Psoas muscle (tissue), 8 donors: ENCODE measurements around the gene TNRC6B. TPM values are rescaled to one million over a fixed set of nuclear protein-coding genes. Genes with fewer than 3 reads are reported as not detected.
A peak's percentile ranks its signal among the peaks of the same experiment; 100 is the strongest.

Source experiments
- ATAC-seq, 4 donors: fragments of 200-7000 bp; cut with Tn5 transposase; one replicate each; pipeline ENCODE4 v1.9.1; 2020; ENCODE audit warnings: moderate library complexity in 3 of 4, mild to moderate bottlenecking in 2 of 4
- DNase-seq, 2 donors: peaks; one replicate each; pipeline ENCODE4 v3.0.0-alpha.2; 2020
- H3K27ac ChIP-seq: fragments of 200-600 bp; one replicate; pipeline ENCODE4 v1.8.0; 2022
- H3K27me3 ChIP-seq, 3 donors: fragments of 200-600 bp in 1 of 3; one replicate each; pipeline versions ENCODE4 v1.6.1 to v1.8.0; 2013 to 2022; ENCODE audit warnings: low read length in 2 of 3, mild to moderate bottlenecking in 2 of 3, moderate library complexity in 1 of 3; ENCODE audit not compliant: insufficient read depth in 3 of 3
- H3K36me3 ChIP-seq, 2 donors: fragments of 200-600 bp in 1 of 2; one replicate each; pipeline versions ENCODE4 v1.6.1 to v1.8.0; 2013 to 2022; ENCODE audit warnings: low read depth in 1 of 2, mild to moderate bottlenecking in 1 of 2, moderate library complexity in 1 of 2; ENCODE audit not compliant: insufficient read depth in 1 of 2
- H3K4me1 ChIP-seq: fragments of 200-600 bp; one replicate; pipeline ENCODE4 v1.8.0; 2022
- H3K4me3 ChIP-seq: fragments of 200-600 bp; one replicate; pipeline ENCODE4 v1.8.0; 2022; ENCODE audit warnings: mild to moderate bottlenecking
- H3K9me3 ChIP-seq: fragments of 200-600 bp; one replicate; pipeline ENCODE4 v1.8.0; 2022
- WGBS, 3 donors: extraction: QIAGEN DNeasy Blood & Tissue Kit; methylation state at CpG; one replicate each; pipeline versions ENCODE4 v1.1.6 to v1.1.7; 2013; 5-methylcytosine and 5-hydroxymethylcytosine counted together
- intact Hi-C, 2 donors: fragments of 100-400 bp; cut with DNase I; formaldehyde crosslinking; loops; one replicate each; pipeline versions ENCODE4 v1.11.0 to v1.14.2; 2022
- polyA plus RNA-seq, 3 donors: library from polyadenylated mRNA; stranded (reverse); fragments of 200-250 nt; gene quantifications; one replicate each; pipeline ENCODE4 v1.2.3, GENCODE V29; 2013
- total RNA-seq, 4 donors: library from RNA; stranded (reverse); fragmentation: NEBNext Ultra II Directional in 2 of 4; extraction: Animal tissue kit (Norgen Biotek cat#: 25700) in 2 of 4; gene quantifications; one replicate each; pipeline versions ENCODE4 v1.2.1 to v1.2.4, GENCODE V29; 2021 to 2023
- TF ChIP-seq, protein P1 (sequence below): fragments of 200-600 bp; IDR thresholded peaks from one replicate; pipeline ENCODE4 v1.8.0; 2022; ENCODE audit warnings: antibody characterized with exemption
- donor health status: healthy with polysubstance abuse.
- donor health status: DM: no; HTN: no; CAD: no; lungs with moderate emphysema.
- donor health status: Bipolar disorder and iron deficiency.
- donor health status: healthy.
- donor health status: DM: yes; HTN: yes; CAD: no.
- donor health status: DM: no; HTN: no; CAD: no.
- donor health status: DM: no; HTN: no; CAD: no.
- donor health status: DM: yes; HTN: yes; CAD: no.

The TNRC6B gene
- total and polyA plus RNA-seq, 7 donors, result 2.2 to 49.4 (median 27.9) TPM

DNA sequence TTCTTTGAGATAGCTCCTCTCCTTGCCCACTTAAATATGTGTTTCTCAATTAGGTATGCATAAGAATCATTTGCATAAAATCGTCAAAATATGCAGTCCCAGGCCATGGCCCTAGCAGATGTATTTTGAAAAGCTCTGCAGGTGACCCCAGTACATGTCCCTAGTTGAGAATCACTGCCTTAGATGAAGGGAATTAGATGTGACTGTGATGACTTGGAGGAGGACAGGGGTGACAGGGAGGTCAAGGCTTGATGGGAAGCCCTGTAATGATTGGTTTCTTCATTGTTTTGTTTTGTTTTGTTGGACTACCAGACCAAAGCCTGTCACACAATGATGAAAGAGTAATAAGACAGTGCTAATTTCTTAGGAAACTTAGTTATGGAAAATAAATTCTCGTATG is 74.4 kb downstream of the TNRC6B start:
- ATAC-seq (no peak), DNase-seq (no peak)
- Histone ChIP-seq H3K36me3 (peaks cover 0 to 10% of the 10 kb centered on the region in 2 donors), H3K4me1 (no peaks in the 10 kb centered on the region), H3K9me3 (no peaks in the 10 kb centered on the region), H3K27me3 (no peaks in the 10 kb centered on the region), H3K4me3 (no peak overlapping the region), H3K27ac (no peak overlapping the region)
- intact Hi-C loops, result no loop called here
- WGBS, 3 donors, result 73 to 82% (median 73%) methylated on average over 2 of the region's 2 CpGs
- TF ChIP-seq, protein P1, sequence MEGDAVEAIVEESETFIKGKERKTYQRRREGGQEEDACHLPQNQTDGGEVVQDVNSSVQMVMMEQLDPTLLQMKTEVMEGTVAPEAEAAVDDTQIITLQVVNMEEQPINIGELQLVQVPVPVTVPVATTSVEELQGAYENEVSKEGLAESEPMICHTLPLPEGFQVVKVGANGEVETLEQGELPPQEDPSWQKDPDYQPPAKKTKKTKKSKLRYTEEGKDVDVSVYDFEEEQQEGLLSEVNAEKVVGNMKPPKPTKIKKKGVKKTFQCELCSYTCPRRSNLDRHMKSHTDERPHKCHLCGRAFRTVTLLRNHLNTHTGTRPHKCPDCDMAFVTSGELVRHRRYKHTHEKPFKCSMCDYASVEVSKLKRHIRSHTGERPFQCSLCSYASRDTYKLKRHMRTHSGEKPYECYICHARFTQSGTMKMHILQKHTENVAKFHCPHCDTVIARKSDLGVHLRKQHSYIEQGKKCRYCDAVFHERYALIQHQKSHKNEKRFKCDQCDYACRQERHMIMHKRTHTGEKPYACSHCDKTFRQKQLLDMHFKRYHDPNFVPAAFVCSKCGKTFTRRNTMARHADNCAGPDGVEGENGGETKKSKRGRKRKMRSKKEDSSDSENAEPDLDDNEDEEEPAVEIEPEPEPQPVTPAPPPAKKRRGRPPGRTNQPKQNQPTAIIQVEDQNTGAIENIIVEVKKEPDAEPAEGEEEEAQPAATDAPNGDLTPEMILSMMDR, result no peak

DNA sequence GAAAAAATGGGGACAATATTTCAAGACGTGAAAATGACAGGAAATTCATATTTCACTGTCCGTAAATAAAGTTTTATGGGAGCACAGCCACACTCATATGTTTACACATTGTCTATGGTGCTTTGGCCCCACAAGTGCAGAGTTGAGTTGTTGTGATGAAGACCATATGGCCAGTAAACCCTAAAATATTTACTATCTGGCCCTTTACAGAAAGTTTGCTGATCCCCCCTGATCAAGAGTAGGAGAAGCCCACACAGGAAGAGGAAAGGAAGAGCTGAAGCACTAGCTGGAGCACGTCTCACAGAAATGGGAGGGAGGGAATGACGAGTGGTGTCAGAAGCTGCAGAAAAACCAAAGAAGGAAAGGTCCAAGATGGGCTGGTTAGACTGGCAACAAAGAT is 78.8 kb downstream of the TNRC6B start:
- 73 to 75% (median 74%) methylated on average over 4 of the region's 4 CpGs for WGBS, 3 donors
- Histone ChIP-seq H3K4me1 (peaks cover 13% of the 10 kb centered on the region), H3K36me3 (no peaks in the 10 kb centered on the region), H3K4me3 (no peak overlapping the region), H3K27ac (no peak overlapping the region), H3K9me3 (no peaks in the 10 kb centered on the region), H3K27me3 (no peaks in the 10 kb centered on the region)
- no peak for ATAC-seq
- intact Hi-C loops, result no loop called here
- TF ChIP-seq, protein P1, result no peak
- DNase-seq, result no peak

GRCh38 chr22:40258017-40258416 is 80.3 kb downstream of the TNRC6B start:
- 69 to 81% (median 77%) methylated on average over 1 of the region's 1 CpG for WGBS, 3 donors
- peak in 1 of 4 donors; percentile 7 for ATAC-seq
- H3K27me3 ChIP-seq, result no peaks in the 10 kb centered on the region
- intact Hi-C loops, result no loop called here
- TF ChIP-seq, protein P1, result no peak
- no peaks in the 10 kb centered on the region for H3K9me3 ChIP-seq
- H3K4me3 ChIP-seq, result no peak overlapping the region
- H3K27ac ChIP-seq, result peak overlapping the region; percentile 53
- no peak for DNase-seq
- peaks cover 15% of the 10 kb centered on the region for H3K4me1 ChIP-seq
- peaks cover 0 to 8% of the 10 kb centered on the region in 2 donors for H3K36me3 ChIP-seq

DNA sequence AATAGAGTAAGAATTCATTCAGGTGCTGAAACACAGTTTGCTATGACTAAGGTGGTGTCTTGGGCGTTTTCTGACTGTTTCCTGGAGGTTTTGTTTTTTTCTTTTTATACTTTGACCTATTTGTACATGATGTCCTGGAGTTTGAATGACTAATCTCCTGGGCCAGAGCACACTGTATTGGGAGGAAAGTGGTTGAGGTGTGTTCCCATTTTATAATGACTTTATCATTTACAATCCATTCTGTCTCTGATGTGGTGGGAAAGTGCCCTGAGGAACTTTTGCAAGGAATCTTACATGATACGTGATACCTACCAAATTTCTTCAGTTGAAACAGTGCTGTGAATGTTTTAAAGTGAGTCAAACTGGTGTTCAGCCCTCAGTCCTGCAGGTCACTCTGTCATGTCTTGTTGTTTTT is 80.8 kb downstream of the TNRC6B start:
- Histone ChIP-seq H3K4me1 (peaks cover 20% of the 10 kb centered on the region), H3K36me3 (peaks cover 0 to 8% of the 10 kb centered on the region in 2 donors), H3K4me3 (no peak overlapping the region), H3K9me3 (no peaks in the 10 kb centered on the region), H3K27me3 (no peaks in the 10 kb centered on the region), H3K27ac (peak overlapping the region; percentile 53)
- ATAC-seq, result peak in 3 of 4 donors; percentile 77 to 85 (median 80)
- no peak for DNase-seq
- intact Hi-C loops, result no loop called here
- WGBS, 3 donors, result 53 to 83% (median 69%) methylated on average over 2 of the region's 2 CpGs
- TF ChIP-seq, protein P1, result no peak

DNA sequence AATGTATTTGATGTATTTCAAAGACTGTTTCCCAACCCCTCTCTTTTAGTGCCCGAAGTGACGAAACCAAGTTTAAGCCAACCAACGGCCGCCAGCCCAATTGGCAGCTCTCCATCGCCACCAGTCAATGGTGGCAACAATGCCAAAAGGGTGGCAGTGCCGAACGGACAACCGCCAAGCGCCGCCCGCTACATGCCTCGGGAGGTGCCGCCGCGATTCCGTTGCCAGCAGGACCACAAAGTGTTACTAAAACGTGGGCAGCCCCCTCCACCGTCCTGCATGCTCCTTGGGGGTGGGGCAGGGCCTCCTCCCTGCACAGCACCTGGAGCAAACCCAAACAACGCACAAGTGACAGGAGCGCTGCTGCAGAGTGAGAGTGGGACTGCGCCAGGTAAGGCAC is 84.1 kb downstream of the TNRC6B start:
- peaks cover 30% of the 10 kb centered on the region for H3K4me1 ChIP-seq
- TF ChIP-seq, protein P1, result no peak
- H3K4me3 ChIP-seq, result no peak overlapping the region
- no peaks in the 10 kb centered on the region for H3K9me3 ChIP-seq
- DNase-seq, result no peak
- 89 to 92% (median 89%) methylated on average over 21 of the region's 21 CpGs for WGBS, 3 donors
- peaks cover 4 to 31% of the 10 kb centered on the region in 2 donors for H3K36me3 ChIP-seq
- no peak overlapping the region for H3K27ac ChIP-seq
- ATAC-seq, result no peak
- no peaks in the 10 kb centered on the region for H3K27me3 ChIP-seq
- intact Hi-C loops, result no loop called here
